ENCODE measurements around the gene HSPA9. TPM values are rescaled to one million over a fixed set of nuclear protein-coding genes. Genes with fewer than 3 reads are reported as not detected.

The HSPA9 gene
- total and polyA plus RNA-seq, 9 of the 15 experiments (the other 6 are each of a cell fraction or from before 2014, with no cell fraction given) = 195 to 583 (median 514) TPM

GRCh38 chr5:138506370-138507306 lies 68.6 kb downstream of the HSPA9 start:
- H4K20me1 ChIP-seq (replicated peaks; ENCODE audit: control insufficient read depth, insufficient read depth, low read length) = no peaks in the 10 kb centered on the region; the same call in 1 of the 2 replicates
- no peaks in the 10 kb centered on the region for H3K9me3 ChIP-seq (replicated peaks; ENCODE audit: control insufficient read depth, insufficient read depth, low read depth, low read length)
- no peak overlapping the region for H3K4me2 ChIP-seq (ENCODE audit: insufficient read depth, low read length)
- CTCF ChIA-PET (ENCODE audit: low intra/inter-chr PET ratio) = interaction anchor here (0.7 to 1.1 kb wide), 2 partner anchors 43 to 57 kb away, joined by 3 read pairs; no protein-coding TSS in a partner anchor
- POLR2A ChIA-PET = interaction anchor here (0.7 to 5.2 kb wide), 2 partner anchors 23 to 42 kb away, joined by 4 to 46 read pairs; partner anchors contain the start of gene EGR1
- in situ Hi-C loops (cut with MboI) (no loop called here), intact Hi-C loops (cut with micrococcal nuclease) (no loop called here)
- no peak overlapping the region for H2AFZ ChIP-seq (ENCODE audit: low read depth, low read length)
- no peak for FAIRE-seq
- H3K4me3 ChIP-seq = no peak overlapping the region
- peaks cover 0 to 2% of the 10 kb centered on the region in 2 experiments; a peak in 1 of 5 replicates for H3K4me1 ChIP-seq (replicated peaks in 1 of 2; ENCODE audit: control insufficient read depth in 2 of 2, insufficient read depth in 2 of 2, low read length in 2 of 2)
- no peak for DNase-seq (ENCODE audit: extremely low read depth in 1 of 4, low spot score in 3 of 4)
- TSS peak; percentile 2 for BruUV-seq (replicated peaks)
- no peaks in the 10 kb centered on the region for H3K9me1 ChIP-seq (ENCODE audit: control insufficient read depth, insufficient read depth, low read length)
- H3K36me3 ChIP-seq (ENCODE audit: control insufficient read depth, insufficient read depth, low read length) = peaks cover 56% of the 10 kb centered on the region
- no peaks in the 10 kb centered on the region for H3K27me3 ChIP-seq (ENCODE audit: control insufficient read depth in 2 of 2, insufficient read depth in 2 of 2, low read length in 2 of 2)
- ATAC-seq = no peak
- H3K27ac ChIP-seq (ENCODE audit: extremely low read depth, low read depth, low read length) = no peak overlapping the region
- no peaks in the 10 kb centered on the region for H3K79me2 ChIP-seq (ENCODE audit: control insufficient read depth, insufficient read depth, low read length)
- no peak overlapping the region for H3K9ac ChIP-seq (ENCODE audit: insufficient read depth in 1 of 2, low read depth in 2 of 2, low read length in 2 of 2)
- TF ChIP-seq ADNP (tag; IDR thresholded peaks at IDR 0.05) (no peak), POLR2B (IDR thresholded peaks at IDR 0.05; ENCODE audit: low read depth, partially characterized antibody) (peak; percentile 36), POLR2AphosphoS5 (IDR thresholded peaks at IDR 0.05; ENCODE audit: control insufficient read depth, insufficient read depth, low read depth, low read length) (peak; percentile 49; the same call in 1 of the 2 replicates)
- WGBS (ENCODE audit: insufficient coverage, low coverage, missing lambda C conversion rate) = 78% methylated on average over 10 of the region's 10 CpGs

Data from K562 (cell line).